ENCODE results near the gene TARP.

DNA sequence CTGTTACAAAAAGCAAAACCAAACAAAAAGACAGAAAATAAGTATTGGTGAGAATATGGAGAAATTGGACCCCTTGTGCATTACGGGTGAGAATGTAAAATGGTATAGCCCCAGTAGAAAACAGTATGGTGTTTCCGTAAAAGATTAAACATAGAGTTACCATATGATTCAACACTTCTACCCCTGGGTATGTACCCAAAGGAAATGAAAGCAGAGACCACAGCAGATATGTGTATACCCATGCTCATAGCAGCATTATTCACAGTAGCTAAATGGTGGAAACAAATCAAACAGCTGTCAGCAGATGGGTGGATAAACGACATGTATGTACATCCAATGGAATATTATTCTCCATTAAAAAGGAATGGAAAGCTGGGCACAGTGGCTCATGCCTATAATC lies 53.0 kb downstream of the TARP start:
- TF ChIP-seq, protein P1, sequence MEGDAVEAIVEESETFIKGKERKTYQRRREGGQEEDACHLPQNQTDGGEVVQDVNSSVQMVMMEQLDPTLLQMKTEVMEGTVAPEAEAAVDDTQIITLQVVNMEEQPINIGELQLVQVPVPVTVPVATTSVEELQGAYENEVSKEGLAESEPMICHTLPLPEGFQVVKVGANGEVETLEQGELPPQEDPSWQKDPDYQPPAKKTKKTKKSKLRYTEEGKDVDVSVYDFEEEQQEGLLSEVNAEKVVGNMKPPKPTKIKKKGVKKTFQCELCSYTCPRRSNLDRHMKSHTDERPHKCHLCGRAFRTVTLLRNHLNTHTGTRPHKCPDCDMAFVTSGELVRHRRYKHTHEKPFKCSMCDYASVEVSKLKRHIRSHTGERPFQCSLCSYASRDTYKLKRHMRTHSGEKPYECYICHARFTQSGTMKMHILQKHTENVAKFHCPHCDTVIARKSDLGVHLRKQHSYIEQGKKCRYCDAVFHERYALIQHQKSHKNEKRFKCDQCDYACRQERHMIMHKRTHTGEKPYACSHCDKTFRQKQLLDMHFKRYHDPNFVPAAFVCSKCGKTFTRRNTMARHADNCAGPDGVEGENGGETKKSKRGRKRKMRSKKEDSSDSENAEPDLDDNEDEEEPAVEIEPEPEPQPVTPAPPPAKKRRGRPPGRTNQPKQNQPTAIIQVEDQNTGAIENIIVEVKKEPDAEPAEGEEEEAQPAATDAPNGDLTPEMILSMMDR (IDR thresholded peaks at IDR 0.05; ENCODE audit: low read depth, low read length), result no peak
- TF ChIP-seq EZH2phosphoT487 (IDR thresholded peaks at IDR 0.05; ENCODE audit: low read depth), result no peak

Data from OCI-LY3 (cell line).